ENCODE measurements around the gene CCDC117.

CCDC117 gene

GRCh38 chr22:28830441-28830840, 57.9 kb downstream of the CCDC117 start:
- no peak for DNase-seq (ENCODE audit: low read depth)

GRCh38 chr22:28831140-28832072, 58.9 kb downstream of the CCDC117 start:
- DNase-seq (ENCODE audit: low read depth): no peak

GRCh38 chr22:28832731-28833130, 60.2 kb downstream of the CCDC117 start:
- no peak for DNase-seq (ENCODE audit: low read depth)

GRCh38 chr22:28833276-28833923, 60.9 kb downstream of the CCDC117 start:
- no peak for DNase-seq (ENCODE audit: low read depth)

GRCh38 chr22:28835630-28836189, 63.2 kb downstream of the CCDC117 start:
- DNase-seq (ENCODE audit: low read depth): no peak

- DNase-seq (ENCODE audit: low read depth): no peak
Observed at GRCh38 chr22:28837640-28838039, 65.1 kb downstream of the CCDC117 start.

All from activated T-helper 9 cell treated with anti-CD3 and anti-CD28 coated beads, Interleukin-2, amount 50 U/mL, for 16 hours (primary cell).